Spinal cord (tissue), 10 donors: ENCODE data around the gene GALNT7. TPM values are rescaled to one million over a fixed set of nuclear protein-coding genes. Genes with fewer than 3 reads are reported as not detected.

Experiments
- DNase-seq, 6 donors: peaks; one replicate each; pipeline versions ENCODE4 v3.0.0 to v3.0.0-alpha.2; 2013 to 2015; ENCODE audit warnings: low spot score in 6 of 6, low read depth in 4 of 6
- H3K27ac ChIP-seq: one replicate; pipeline ENCODE4 v1.5.1; 2013; ENCODE audit warnings: low read depth, low read length, control low read depth
- H3K27me3 ChIP-seq: one replicate; pipeline ENCODE4 v1.6.1; 2013; ENCODE audit warnings: low read length; ENCODE audit not compliant: control insufficient read depth, insufficient read depth
- H3K36me3 ChIP-seq: one replicate; pipeline ENCODE4 v1.6.1; 2013; ENCODE audit warnings: low read length; ENCODE audit not compliant: control insufficient read depth, insufficient read depth
- H3K4me1 ChIP-seq: one replicate; pipeline ENCODE4 v1.6.1; 2013; ENCODE audit warnings: low read length; ENCODE audit not compliant: control insufficient read depth, insufficient read depth
- H3K4me3 ChIP-seq: one replicate; pipeline ENCODE4 v1.5.1; 2013; ENCODE audit warnings: low read depth, low read length, control low read depth
- H3K9me3 ChIP-seq: one replicate; pipeline ENCODE4 v1.6.1; 2013; ENCODE audit warnings: low read length; ENCODE audit not compliant: control insufficient read depth, insufficient read depth
- WGBS: methylation state at CpG from one replicate; pipeline ENCODE4 v1.1.5; 2013; ENCODE audit warnings: missing lambda C conversion rate; ENCODE audit not compliant: insufficient coverage; 5-methylcytosine and 5-hydroxymethylcytosine counted together
- polyA plus RNA-seq, 2 donors: library from polyadenylated mRNA; unstranded; fragments of 120-200 nt; gene quantifications; one replicate each; pipeline ENCODE4 v1.2.1, GENCODE V29; 2013; ENCODE audit not compliant: insufficient read length in 2 of 2
- total RNA-seq, 2 donors: library from RNA; depleted of rRNA in 1 of 2; stranded (reverse); fragments of 120-200 nt in 1 of 2; fragments of >200 nt in 1 of 2; gene quantifications; one replicate each; pipeline versions ENCODE4 v1.2.3 to v1.2.4, GENCODE V29; 2013 to 2014
- donor health status: healthy.

Gene GALNT7
- total and polyA plus RNA-seq, 4 donors = 21.4 to 39.3 (median 23.2) TPM

DNA sequence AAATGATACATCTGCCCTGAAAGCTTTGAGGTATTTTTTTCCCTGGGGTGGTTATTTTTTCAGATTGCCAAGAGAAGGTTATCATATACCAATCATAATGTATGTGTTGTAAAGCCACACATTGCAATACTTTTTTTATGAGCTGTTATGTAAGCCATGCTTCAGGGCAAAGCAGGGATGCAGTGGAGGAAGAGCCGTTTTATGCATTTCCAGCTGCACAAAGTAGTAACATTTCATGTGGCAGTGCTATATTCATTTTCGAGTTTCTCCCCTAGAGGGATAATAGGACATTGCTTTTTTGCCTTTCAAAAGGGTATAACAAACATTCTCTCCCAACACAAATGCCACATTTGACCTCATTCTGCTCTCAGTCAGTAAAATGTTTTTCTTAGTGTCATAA, 68.5 kb downstream of the GALNT7 start:
- WGBS = no CpG with 5 or more reads among the region's 2 CpGs
- DNase-seq = peak in 1 of 6 donors; percentile 76

DNA sequence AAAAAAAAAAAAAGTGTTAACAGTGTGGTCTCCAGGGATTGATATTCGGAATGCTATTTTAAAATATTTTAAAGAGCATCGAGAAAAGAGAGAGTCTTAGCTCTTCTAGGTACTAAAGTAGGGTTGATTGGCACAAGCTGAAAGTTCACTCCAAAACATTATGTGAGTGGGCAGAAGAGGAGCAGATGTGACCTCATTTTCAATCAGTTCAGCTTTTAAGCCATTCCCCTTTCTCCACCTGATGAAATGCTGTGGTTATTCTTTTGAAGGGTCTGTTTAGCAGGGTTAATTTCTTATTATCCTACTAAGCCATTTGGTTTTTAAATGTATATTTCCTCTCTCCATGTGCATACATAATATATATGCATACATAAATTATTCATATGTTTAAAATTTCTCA, 69.2 kb downstream of the GALNT7 start:
- Histone ChIP-seq H3K27ac (no peak overlapping the region), H3K36me3 (no peaks in the 10 kb centered on the region), H3K4me1 (no peaks in the 10 kb centered on the region), H3K27me3 (no peaks in the 10 kb centered on the region), H3K4me3 (no peak overlapping the region), H3K9me3 (no peaks in the 10 kb centered on the region)
- DNase-seq = no peak
- WGBS = no CpG with 5 or more reads among the region's 2 CpGs

More for the DNA sequence above, 68.5 kb downstream of the GALNT7 start:
- no peaks in the 10 kb centered on the region for H3K4me1 ChIP-seq
- peaks cover 3% of the 10 kb centered on the region for H3K36me3 ChIP-seq
- H3K9me3 ChIP-seq = no peaks in the 10 kb centered on the region
- H3K27me3 ChIP-seq = no peaks in the 10 kb centered on the region
- H3K4me3 ChIP-seq = no peak overlapping the region
- no peak overlapping the region for H3K27ac ChIP-seq

DNA sequence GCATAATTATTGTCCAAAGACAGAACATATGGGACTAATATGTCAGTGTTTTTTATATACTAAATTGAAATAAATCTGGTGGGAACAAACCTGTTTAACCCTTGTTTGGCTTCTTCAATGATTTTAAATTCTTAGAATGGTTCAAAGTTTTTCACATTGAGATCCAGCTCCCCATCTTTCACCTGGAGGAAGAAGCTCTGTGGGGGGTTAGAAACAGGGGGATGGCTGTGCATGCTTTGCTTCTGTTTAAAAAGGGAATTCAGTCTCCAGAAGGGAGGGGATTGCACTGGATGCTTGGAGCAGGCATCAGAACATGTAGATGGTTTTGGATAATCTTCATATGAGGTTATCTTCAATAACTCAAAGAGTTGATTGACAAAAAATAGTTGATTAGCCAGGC, 72.1 kb downstream of the GALNT7 start:
- Histone ChIP-seq H3K27ac (no peak overlapping the region), H3K4me3 (no peak overlapping the region), H3K9me3 (no peaks in the 10 kb centered on the region), H3K4me1 (no peaks in the 10 kb centered on the region), H3K27me3 (no peaks in the 10 kb centered on the region), H3K36me3 (no peaks in the 10 kb centered on the region)
- DNase-seq = no peak

DNA sequence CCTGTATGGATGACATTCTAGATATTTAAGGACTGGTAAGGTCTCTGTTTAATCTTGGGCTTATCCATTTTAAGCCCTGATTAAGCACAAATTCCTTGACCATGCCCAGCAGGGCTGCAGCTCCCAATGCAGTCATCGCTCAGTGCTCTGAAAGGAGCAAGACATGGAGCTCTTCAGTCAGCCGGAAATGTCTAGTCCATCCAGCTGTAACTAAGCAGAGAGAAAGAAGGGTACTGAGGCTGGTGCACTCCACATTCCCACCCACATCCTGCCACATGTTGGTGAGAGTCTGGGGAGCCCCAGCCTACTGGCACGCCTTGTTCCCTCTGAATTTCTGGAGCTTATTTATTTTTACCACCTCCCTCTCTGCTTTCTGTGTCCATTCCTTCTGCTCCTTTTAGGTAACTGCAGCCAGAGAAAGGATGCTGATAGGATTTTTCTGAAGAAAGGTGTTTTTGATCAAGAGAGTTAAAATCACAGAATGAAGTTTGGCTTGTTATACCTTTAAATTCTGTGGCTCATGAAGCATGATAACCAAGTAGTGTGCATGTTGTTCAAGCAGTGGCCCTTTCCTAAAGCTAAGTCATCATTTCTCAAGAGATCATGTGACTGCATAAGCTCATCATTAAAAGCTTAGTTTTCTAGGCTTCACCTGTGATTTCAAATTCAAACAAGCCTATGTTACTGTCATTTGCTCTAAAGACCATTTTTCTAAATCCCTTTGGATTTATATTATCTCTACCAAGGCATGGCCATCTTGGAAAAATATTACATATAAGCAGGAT, 74.0 kb downstream of the GALNT7 start:
- H3K36me3 ChIP-seq = no peaks in the 10 kb centered on the region
- no peak overlapping the region for H3K27ac ChIP-seq
- WGBS = no CpG with 5 or more reads among the region's 3 CpGs

DNA sequence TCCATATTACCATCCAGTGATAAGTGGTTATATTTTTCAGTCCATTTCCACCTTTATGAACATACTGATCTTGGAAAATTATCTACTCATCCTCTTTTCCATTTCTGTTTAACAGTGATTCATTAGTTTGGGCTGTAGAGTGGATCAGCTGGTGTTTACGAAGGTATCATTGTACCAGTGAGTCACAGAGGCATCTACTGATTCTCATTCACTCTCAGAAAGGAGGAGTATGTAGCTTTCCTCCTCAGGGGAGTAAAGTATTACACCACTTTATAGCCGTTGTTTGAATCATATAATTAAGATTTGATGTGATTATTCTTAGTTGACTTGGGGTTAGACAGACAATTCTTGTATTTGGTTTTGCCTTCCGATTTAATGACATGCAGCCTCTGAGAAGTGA, 74.7 kb downstream of the GALNT7 start:
- no peaks in the 10 kb centered on the region for H3K4me1 ChIP-seq
- no CpG with 5 or more reads among the region's 3 CpGs for WGBS
- no peak overlapping the region for H3K27ac ChIP-seq
- H3K9me3 ChIP-seq = no peaks in the 10 kb centered on the region
- no peaks in the 10 kb centered on the region for H3K36me3 ChIP-seq
- H3K4me3 ChIP-seq = no peak overlapping the region
- no peak for DNase-seq
- H3K27me3 ChIP-seq = no peaks in the 10 kb centered on the region

More for the DNA sequence above, 74.0 kb downstream of the GALNT7 start:
- H3K4me3 ChIP-seq = no peak overlapping the region
- DNase-seq = no peak
- no peaks in the 10 kb centered on the region for H3K4me1 ChIP-seq
- no peaks in the 10 kb centered on the region for H3K9me3 ChIP-seq
- no peaks in the 10 kb centered on the region for H3K27me3 ChIP-seq

DNA sequence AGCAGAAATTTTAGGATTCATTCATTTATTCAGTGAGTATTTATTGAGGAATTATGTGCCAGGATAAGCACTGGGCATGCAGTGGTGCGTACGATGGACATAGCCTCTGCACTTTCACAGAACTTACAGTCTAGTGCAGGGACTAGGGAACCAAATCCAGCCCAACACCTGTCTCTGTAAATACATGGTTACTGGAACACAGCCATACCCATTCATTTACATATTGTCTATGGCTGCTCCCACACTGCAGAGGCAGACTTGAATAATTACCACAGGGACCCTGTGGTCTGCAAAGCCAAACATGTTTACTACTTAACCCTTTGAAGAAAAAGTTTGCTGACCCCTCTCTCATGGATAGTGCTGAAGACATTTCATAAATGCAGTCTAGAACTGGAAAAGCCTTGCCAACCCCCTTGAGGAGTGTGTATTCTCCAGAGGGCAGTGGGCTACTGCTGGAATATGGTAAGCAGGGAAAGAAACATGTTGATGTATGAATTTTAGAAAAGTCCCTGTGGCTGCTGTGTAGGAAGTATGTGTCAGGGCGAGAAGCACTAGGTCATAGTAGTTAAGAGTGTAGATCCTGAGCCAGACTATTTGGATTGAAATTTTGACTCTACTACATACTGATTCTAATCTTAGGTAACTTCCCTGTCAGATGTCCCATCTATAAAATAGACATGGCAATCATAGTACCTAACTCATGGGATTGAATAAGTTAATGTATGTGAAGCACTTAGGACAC, 75.5 kb downstream of the GALNT7 start:
- Histone ChIP-seq H3K9me3 (no peaks in the 10 kb centered on the region), H3K36me3 (no peaks in the 10 kb centered on the region), H3K27me3 (no peaks in the 10 kb centered on the region), H3K27ac (no peak overlapping the region), H3K4me1 (no peaks in the 10 kb centered on the region), H3K4me3 (no peak overlapping the region)
- DNase-seq = peak in 1 of 6 donors; percentile 74
- WGBS = 58% methylated on average over 2 of the region's 3 CpGs

DNA sequence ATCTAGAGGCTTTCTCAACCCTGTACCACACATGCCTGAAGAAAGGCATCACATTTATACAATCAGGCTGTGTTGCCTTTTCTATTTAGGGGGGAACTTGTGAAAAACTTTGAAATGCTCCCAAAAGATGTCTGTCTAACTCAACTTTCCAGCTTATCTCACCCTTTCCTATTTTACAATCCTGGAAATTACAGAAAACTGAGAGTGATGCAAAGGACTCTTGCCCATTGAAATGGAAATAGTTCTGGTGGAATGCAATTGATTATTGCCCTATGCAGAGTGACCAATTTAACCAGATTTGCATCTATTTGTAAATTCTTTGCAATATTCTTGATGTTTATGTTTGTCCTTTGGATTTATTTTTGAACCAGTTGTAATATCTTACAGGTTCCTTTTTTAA, 77.3 kb downstream of the GALNT7 start:
- H3K4me1 ChIP-seq = no peaks in the 10 kb centered on the region
- DNase-seq = no peak
- H3K36me3 ChIP-seq = no peaks in the 10 kb centered on the region
- H3K27ac ChIP-seq = no peak overlapping the region
- H3K27me3 ChIP-seq = no peaks in the 10 kb centered on the region
- H3K9me3 ChIP-seq = no peaks in the 10 kb centered on the region
- H3K4me3 ChIP-seq = no peak overlapping the region

DNA sequence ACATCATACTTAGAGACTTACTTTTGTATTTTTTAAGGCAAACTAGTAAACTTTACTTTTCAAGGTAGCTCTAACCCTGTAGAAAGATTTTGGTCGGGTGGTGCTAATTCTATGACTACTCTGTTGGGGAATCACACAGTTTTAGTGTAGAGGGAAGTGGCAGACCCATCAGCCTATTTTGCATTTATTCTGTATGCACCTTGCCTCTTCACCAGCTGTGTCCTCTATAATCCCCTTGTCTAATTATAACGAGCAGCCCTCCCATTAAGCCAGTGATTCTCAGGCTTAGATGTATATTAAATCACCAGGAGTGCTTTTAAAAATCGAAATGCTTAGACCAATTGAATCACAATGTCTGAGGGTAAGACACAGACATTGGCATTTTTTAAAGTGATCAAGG, 78.1 kb downstream of the GALNT7 start:
- Histone ChIP-seq H3K27me3 (no peaks in the 10 kb centered on the region), H3K4me1 (no peaks in the 10 kb centered on the region), H3K4me3 (no peak overlapping the region), H3K36me3 (no peaks in the 10 kb centered on the region), H3K27ac (no peak overlapping the region), H3K9me3 (no peaks in the 10 kb centered on the region)
- DNase-seq = peak in 1 of 6 donors; percentile 75
- WGBS = no CpG with 5 or more reads among the region's 3 CpGs

DNA sequence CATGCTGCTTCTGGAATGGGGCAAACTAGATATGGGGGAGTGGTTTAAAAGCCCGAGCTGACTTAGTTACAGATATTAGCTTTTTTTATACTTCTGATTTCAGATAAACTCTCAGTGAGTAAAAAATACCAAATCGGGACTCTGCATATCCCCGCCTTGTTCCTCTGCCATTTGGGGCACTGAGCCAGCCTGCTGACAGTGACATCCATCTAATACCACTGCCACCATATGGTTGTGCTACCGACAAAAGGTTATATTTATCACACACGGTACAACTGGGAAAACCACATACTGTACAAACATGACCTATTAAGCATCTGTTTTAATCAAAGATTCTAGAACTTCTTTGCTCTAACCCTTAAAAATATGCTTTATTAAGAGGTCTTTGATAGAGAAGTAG, 78.7 kb downstream of the GALNT7 start:
- 23% methylated on average over 3 of the region's 5 CpGs for WGBS
- peak in 2 of 6 donors; percentile 71 to 73 for DNase-seq
- H3K9me3 ChIP-seq = no peaks in the 10 kb centered on the region

DNA sequence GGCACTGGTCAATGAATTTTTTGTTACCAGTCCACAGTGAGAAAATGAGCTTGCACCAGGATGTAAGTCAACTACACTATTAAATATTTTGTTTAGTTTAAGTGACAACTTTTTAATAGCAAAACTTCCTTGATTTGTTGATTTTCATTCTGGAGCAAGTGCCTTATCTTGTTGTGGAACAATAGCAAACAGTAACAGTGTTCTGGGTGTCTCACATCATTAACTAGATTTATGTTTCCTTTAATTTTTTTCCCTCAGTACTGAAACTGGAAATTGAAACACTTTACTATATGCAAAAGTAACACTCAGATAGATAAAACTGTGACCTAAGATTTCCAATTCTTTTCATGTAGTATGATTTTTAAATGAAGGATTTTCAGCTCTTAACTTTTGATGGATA, 80.1 kb downstream of the GALNT7 start:
- Histone ChIP-seq H3K4me1 (no peaks in the 10 kb centered on the region), H3K27ac (no peak overlapping the region), H3K9me3 (no peaks in the 10 kb centered on the region), H3K27me3 (no peaks in the 10 kb centered on the region), H3K36me3 (no peaks in the 10 kb centered on the region), H3K4me3 (no peak overlapping the region)
- DNase-seq = no peak

More for the DNA sequence above, 78.7 kb downstream of the GALNT7 start:
- H3K27me3 ChIP-seq = no peaks in the 10 kb centered on the region
- no peaks in the 10 kb centered on the region for H3K4me1 ChIP-seq
- H3K4me3 ChIP-seq = no peak overlapping the region
- H3K27ac ChIP-seq = no peak overlapping the region
- H3K36me3 ChIP-seq = no peaks in the 10 kb centered on the region
